GM23248 (cell line): ENCODE results near the gene SELENOH.

Experiments used
- EZH2 ChIP-seq: fragments of 200-600 bp; sonication (generic); IDR thresholded peaks from 2 replicates; pipeline ENCODE4 v1.6.1; 2018; ENCODE audit warnings: antibody characterized with exemption, mild to moderate bottlenecking; ENCODE audit not compliant: insufficient read depth, poor library complexity, severe bottlenecking
- EZH2phosphoT487 ChIP-seq: fragments of 200-600 bp; sonication (generic); IDR thresholded peaks from 2 replicates; pipeline ENCODE4 v1.6.1; 2018; ENCODE audit warnings: antibody characterized with exemption, moderate library complexity, mild to moderate bottlenecking, low read depth; ENCODE audit not compliant: insufficient read depth

DNA sequence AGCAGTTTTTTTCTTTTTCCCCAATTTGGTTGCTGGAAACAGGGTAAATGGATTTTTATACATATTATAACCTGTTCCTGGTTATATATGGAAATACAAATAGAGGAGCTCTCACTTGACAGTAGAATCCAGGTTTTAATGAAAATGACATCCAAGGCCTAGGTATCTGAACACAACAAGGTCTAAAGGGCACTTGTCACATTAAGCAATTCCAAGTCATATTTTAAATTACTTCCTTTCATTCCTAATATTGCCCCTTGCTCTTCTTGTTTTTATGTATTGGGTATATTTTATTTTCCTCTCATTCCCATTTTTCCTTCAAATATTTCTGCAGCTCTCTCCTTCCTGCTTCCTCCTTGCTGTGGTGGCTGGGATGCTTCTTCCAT lies 47.4 kb downstream of the SELENOH start:
- no peak for TF ChIP-seq EZH2
- TF ChIP-seq EZH2phosphoT487, result no peak
